GM23338 (cell line): ENCODE measurements around the gene MYT1.

ENCODE experiments used
- CREB1 ChIP-seq: fragments of 250-450 bp; sonication (Bioruptor Pico); IDR thresholded peaks from 2 replicates; pipeline ENCODE4 v1.5.0; 2020; ENCODE audit warnings: low read depth, mild to moderate bottlenecking, moderate library complexity
- EZH2 ChIP-seq: fragments of 200-600 bp; sonication (generic); IDR thresholded peaks from one replicate; pipeline ENCODE4 v1.8.0; 2017; ENCODE audit warnings: antibody characterized with exemption, mild to moderate bottlenecking, low read depth; ENCODE audit not compliant: unreplicated experiment
- EZH2phosphoT487 ChIP-seq: fragments of 200-600 bp; sonication (generic); IDR thresholded peaks from one replicate; pipeline ENCODE4 v1.8.1; 2018; ENCODE audit warnings: antibody characterized with exemption; ENCODE audit not compliant: unreplicated experiment
- JUNB ChIP-seq: IDR thresholded peaks from one replicate; pipeline ENCODE4 v1.6.1; 2016; ENCODE audit warnings: antibody characterized with exemption; ENCODE audit not compliant: unreplicated experiment
- NANOG ChIP-seq: IDR thresholded peaks from 2 replicates; pipeline ENCODE4 v1.6.1; 2016; ENCODE audit warnings: antibody characterized with exemption, borderline replicate concordance
- POLR2AphosphoS5 ChIP-seq: IDR thresholded peaks from 2 replicates; pipeline ENCODE4 v1.6.1; 2016; ENCODE audit warnings: antibody characterized with exemption, low read depth
- STAT1 ChIP-seq: IDR thresholded peaks from one replicate; pipeline ENCODE4 v1.6.1; 2016; ENCODE audit warnings: antibody characterized with exemption; ENCODE audit not compliant: unreplicated experiment
- ZNF114 ChIP-seq: fragments of 250-450 bp; sonication (Bioruptor Pico); IDR thresholded peaks from 2 replicates; pipeline ENCODE4 v1.5.0; 2020; ENCODE audit warnings: mild to moderate bottlenecking, moderate library complexity
- ZNF331 ChIP-seq: fragments of 250-450 bp; sonication (Bioruptor Pico); IDR thresholded peaks from 2 replicates; pipeline ENCODE4 v1.5.0; 2020; ENCODE audit warnings: low read depth, mild to moderate bottlenecking, moderate library complexity
- TF ChIP-seq, protein P1 (sequence below), 2 experiments: fragments of 200-600 bp in 1 of 2; sonication (generic) in 1 of 2; conservative IDR thresholded peaks; 2 replicates each; pipeline versions ENCODE4 v1.5.1 to v1.6.1; 2016 to 2017; ENCODE audit warnings: antibody characterized with exemption in 2 of 2, low read depth in 2 of 2, mild to moderate bottlenecking in 2 of 2, moderate library complexity in 1 of 2
- TF ChIP-seq, protein P2 (sequence below): IDR thresholded peaks from 2 replicates; pipeline ENCODE4 v1.6.1; 2016; ENCODE audit warnings: antibody characterized with exemption
- TF ChIP-seq, protein P3 (sequence below): IDR thresholded peaks from one replicate; pipeline ENCODE4 v1.6.1; 2018; ENCODE audit warnings: antibody characterized with exemption; ENCODE audit not compliant: unreplicated experiment

DNA sequence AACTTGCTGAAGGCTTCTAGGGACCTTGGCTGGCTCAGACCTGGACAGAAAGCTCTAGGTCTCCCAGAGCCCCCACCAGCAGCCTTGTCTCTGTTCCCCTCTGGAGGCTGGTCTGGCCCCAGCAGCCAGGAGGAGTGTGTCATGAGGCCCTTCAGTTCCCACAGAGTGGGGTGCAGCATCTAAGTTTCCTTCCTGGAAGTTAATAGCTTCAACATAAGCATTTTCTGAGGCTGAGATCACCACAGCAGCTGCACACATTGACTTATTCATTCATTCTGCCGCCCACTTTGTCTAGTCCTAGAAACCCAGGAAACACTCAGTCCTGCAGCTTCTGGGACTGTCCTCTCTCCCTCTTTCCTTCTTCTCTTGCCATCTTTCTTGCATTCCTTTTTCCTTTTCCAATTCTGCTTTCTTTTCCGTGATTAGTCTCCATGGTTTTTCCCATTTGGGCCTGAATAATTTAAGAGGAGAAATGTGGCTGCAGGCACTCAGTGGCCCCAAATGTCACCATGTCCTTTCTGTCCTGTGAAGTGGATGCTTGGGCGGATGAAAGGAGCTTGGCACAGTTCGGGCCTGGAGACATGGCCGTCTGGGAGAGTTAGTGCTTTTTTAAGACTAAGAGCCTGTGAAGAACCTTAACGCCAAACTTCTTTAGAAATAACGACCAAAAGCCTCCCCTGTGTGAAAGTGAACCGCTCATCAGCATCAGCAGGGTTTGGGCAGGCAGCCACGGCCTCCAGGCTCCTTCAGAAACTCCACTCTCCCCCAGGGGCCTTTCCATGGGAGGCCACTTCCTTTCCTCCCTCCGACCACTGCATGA, 60.3 kb downstream of the MYT1 start:
- TF ChIP-seq, protein P1, sequence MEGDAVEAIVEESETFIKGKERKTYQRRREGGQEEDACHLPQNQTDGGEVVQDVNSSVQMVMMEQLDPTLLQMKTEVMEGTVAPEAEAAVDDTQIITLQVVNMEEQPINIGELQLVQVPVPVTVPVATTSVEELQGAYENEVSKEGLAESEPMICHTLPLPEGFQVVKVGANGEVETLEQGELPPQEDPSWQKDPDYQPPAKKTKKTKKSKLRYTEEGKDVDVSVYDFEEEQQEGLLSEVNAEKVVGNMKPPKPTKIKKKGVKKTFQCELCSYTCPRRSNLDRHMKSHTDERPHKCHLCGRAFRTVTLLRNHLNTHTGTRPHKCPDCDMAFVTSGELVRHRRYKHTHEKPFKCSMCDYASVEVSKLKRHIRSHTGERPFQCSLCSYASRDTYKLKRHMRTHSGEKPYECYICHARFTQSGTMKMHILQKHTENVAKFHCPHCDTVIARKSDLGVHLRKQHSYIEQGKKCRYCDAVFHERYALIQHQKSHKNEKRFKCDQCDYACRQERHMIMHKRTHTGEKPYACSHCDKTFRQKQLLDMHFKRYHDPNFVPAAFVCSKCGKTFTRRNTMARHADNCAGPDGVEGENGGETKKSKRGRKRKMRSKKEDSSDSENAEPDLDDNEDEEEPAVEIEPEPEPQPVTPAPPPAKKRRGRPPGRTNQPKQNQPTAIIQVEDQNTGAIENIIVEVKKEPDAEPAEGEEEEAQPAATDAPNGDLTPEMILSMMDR (conservative IDR thresholded peaks at IDR 0.05; ENCODE audit: low read depth in 2 of 2) = no peak
- no peak for TF ChIP-seq EZH2
- TF ChIP-seq JUNB = no peak
- no peak for TF ChIP-seq EZH2phosphoT487
- TF ChIP-seq POLR2AphosphoS5 = no peak
- TF ChIP-seq, protein P2, sequence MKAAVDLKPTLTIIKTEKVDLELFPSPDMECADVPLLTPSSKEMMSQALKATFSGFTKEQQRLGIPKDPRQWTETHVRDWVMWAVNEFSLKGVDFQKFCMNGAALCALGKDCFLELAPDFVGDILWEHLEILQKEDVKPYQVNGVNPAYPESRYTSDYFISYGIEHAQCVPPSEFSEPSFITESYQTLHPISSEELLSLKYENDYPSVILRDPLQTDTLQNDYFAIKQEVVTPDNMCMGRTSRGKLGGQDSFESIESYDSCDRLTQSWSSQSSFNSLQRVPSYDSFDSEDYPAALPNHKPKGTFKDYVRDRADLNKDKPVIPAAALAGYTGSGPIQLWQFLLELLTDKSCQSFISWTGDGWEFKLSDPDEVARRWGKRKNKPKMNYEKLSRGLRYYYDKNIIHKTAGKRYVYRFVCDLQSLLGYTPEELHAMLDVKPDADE = no peak
- no peak for TF ChIP-seq CREB1 (CRISPR knock-in tag)
- TF ChIP-seq NANOG = no peak
- TF ChIP-seq STAT1 = no peak
- no peak for TF ChIP-seq ZNF114 (CRISPR knock-in tag)
- TF ChIP-seq, protein P3, sequence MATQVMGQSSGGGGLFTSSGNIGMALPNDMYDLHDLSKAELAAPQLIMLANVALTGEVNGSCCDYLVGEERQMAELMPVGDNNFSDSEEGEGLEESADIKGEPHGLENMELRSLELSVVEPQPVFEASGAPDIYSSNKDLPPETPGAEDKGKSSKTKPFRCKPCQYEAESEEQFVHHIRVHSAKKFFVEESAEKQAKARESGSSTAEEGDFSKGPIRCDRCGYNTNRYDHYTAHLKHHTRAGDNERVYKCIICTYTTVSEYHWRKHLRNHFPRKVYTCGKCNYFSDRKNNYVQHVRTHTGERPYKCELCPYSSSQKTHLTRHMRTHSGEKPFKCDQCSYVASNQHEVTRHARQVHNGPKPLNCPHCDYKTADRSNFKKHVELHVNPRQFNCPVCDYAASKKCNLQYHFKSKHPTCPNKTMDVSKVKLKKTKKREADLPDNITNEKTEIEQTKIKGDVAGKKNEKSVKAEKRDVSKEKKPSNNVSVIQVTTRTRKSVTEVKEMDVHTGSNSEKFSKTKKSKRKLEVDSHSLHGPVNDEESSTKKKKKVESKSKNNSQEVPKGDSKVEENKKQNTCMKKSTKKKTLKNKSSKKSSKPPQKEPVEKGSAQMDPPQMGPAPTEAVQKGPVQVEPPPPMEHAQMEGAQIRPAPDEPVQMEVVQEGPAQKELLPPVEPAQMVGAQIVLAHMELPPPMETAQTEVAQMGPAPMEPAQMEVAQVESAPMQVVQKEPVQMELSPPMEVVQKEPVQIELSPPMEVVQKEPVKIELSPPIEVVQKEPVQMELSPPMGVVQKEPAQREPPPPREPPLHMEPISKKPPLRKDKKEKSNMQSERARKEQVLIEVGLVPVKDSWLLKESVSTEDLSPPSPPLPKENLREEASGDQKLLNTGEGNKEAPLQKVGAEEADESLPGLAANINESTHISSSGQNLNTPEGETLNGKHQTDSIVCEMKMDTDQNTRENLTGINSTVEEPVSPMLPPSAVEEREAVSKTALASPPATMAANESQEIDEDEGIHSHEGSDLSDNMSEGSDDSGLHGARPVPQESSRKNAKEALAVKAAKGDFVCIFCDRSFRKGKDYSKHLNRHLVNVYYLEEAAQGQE = no peak
- TF ChIP-seq ZNF331 (CRISPR knock-in tag) = no peak
